RWPE2 (cell line): ENCODE results near the gene GRID2.

Experiments
- ATAC-seq: fragments of 200-7000 bp; cut with Tn5 transposase; 3 replicates; pipeline ENCODE4 v1.9.1; 2021; ENCODE audit warnings: low read depth
- DNase-seq: peaks from one replicate; pipeline ENCODE4 v3.0.0-alpha.2; 2020; ENCODE audit warnings: low spot score
- H3K27ac ChIP-seq: fragments of 450-650 bp; 2 replicates; pipeline ENCODE4 v1.5.1; 2017; ENCODE audit warnings: mild to moderate bottlenecking; ENCODE audit not compliant: poor library complexity, severe bottlenecking
- H3K27me3 ChIP-seq: fragments of 250-450 bp; sonication (Bioruptor Pico); 2 replicates; pipeline ENCODE4 v1.5.1; 2021; ENCODE audit warnings: mild to moderate bottlenecking, moderate library complexity; ENCODE audit not compliant: insufficient read depth, poor library complexity, severe bottlenecking
- H3K36me3 ChIP-seq: fragments of 250-450 bp; sonication (Bioruptor Pico); 2 replicates; pipeline ENCODE4 v1.5.1; 2020; ENCODE audit warnings: low read depth, mild to moderate bottlenecking, moderate library complexity
- H3K4me1 ChIP-seq: fragments of 250-450 bp; sonication (Bioruptor Pico); 2 replicates; pipeline ENCODE4 v1.5.1; 2021; ENCODE audit warnings: mild to moderate bottlenecking, moderate library complexity; ENCODE audit not compliant: insufficient read depth, poor library complexity, severe bottlenecking
- H3K4me3 ChIP-seq: fragments of 250-450 bp; sonication (Bioruptor Pico); 2 replicates; pipeline ENCODE4 v1.5.1; 2021; ENCODE audit warnings: mild to moderate bottlenecking, moderate library complexity; ENCODE audit not compliant: severe bottlenecking
- H3K9me3 ChIP-seq: fragments of 250-450 bp; sonication (Bioruptor Pico); 2 replicates; pipeline ENCODE4 v1.5.1; 2021; ENCODE audit warnings: mild to moderate bottlenecking, moderate library complexity; ENCODE audit not compliant: severe bottlenecking
- CTCF ChIP-seq: fragments of 450-650 bp; IDR thresholded peaks from one replicate; pipeline ENCODE4 v1.5.1; 2017; ENCODE audit warnings: mild to moderate bottlenecking, moderate library complexity; ENCODE audit not compliant: poor library complexity, severe bottlenecking

GRID2 gene

DNA sequence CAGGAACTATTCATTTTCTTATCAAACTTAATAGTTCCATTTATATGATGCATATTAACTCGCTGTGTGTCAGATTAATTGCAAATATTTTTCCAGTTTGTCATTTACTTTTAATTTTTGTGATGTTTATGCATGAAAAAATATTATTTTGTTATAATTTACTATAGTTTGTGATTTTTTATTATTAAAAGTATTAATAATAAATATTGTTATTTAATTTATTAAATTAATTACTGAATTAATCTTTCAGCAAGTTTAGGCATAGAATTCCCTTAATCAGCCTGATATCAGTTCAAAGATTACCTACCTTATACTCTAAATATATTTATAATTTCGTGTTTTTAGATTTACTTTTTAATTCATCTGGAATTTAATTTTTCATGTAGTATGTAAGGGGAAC, 1509.3 kb downstream of the GRID2 start:
- ATAC-seq (no peak), DNase-seq (no peak)
- no peak overlapping the region for H3K4me3 ChIP-seq
- H3K27ac ChIP-seq, result no peak overlapping the region
- H3K4me1 ChIP-seq, result no peaks in the 10 kb centered on the region
- no peaks in the 10 kb centered on the region for H3K9me3 ChIP-seq
- no peak for TF ChIP-seq CTCF
- H3K36me3 ChIP-seq, result no peaks in the 10 kb centered on the region
- H3K27me3 ChIP-seq, result peaks cover 4% of the 10 kb centered on the region

GRCh38 chr4:93814141-93814540, 1510.4 kb downstream of the GRID2 start:
- no peak for DNase-seq
- Histone ChIP-seq H3K27ac (no peak overlapping the region), H3K36me3 (no peaks in the 10 kb centered on the region), H3K27me3 (peaks cover 7% of the 10 kb centered on the region), H3K4me3 (no peak overlapping the region), H3K4me1 (no peaks in the 10 kb centered on the region), H3K9me3 (no peaks in the 10 kb centered on the region)
- ATAC-seq, result peak; percentile 72
- no peak for TF ChIP-seq CTCF

- Histone ChIP-seq H3K27me3 (peaks cover 7% of the 10 kb centered on the region), H3K4me3 (no peak overlapping the region), H3K4me1 (no peaks in the 10 kb centered on the region), H3K9me3 (no peaks in the 10 kb centered on the region), H3K27ac (no peak overlapping the region), H3K36me3 (no peaks in the 10 kb centered on the region)
- no peak for ATAC-seq
- no peak for DNase-seq
- no peak for TF ChIP-seq CTCF
These were observed 1511.0 kb downstream of the GRID2 start for GRCh38 chr4:93814722-93815121.
